HUES6 (cell line): Measurements from ENCODE around the gene ZSCAN2.
"Not testable (repeated sequence)": the region's sequence is repeated elsewhere in the genome, so short reads cannot be mapped to it uniquely, and the experiment has no call there.

Experiments
- H3K27ac ChIP-seq: 2 replicates; pipeline ENCODE4 v1.7.0; 2013; ENCODE audit warnings: low read depth, mild to moderate bottlenecking, low read length, inconsistent platforms
- H3K27me3 ChIP-seq: 2 replicates; pipeline ENCODE4 v1.6.1; 2013; ENCODE audit warnings: low read length; ENCODE audit not compliant: control insufficient read depth, insufficient read depth
- H3K36me3 ChIP-seq: 2 replicates; pipeline ENCODE4 v1.6.1; 2013; ENCODE audit warnings: low read length; ENCODE audit not compliant: control insufficient read depth, insufficient read depth
- H3K4me1 ChIP-seq: 2 replicates; pipeline ENCODE4 v1.6.1; 2013; ENCODE audit warnings: low read length; ENCODE audit not compliant: control insufficient read depth, insufficient read depth
- H3K4me3 ChIP-seq: 2 replicates; pipeline ENCODE4 v1.5.1; 2013; ENCODE audit warnings: low read depth, low read length
- H3K9ac ChIP-seq: one replicate; pipeline ENCODE4 v1.6.1; 2013; ENCODE audit warnings: mild to moderate bottlenecking, low read length
- H3K9me3 ChIP-seq: 2 replicates; pipeline ENCODE4 v1.6.1; 2013; ENCODE audit warnings: low read depth, low read length; ENCODE audit not compliant: control insufficient read depth, insufficient read depth

ZSCAN2 gene

GRCh38 chr15:84642640-84643039 lies 41.8 kb downstream of the ZSCAN2 start:
- not testable (repeated sequence) for H3K4me3 ChIP-seq, H3K27me3 ChIP-seq, H3K9me3 ChIP-seq, H3K4me1 ChIP-seq, H3K27ac ChIP-seq, H3K9ac ChIP-seq
- peaks cover 74% of the 10 kb centered on the region for H3K36me3 ChIP-seq

DNA sequence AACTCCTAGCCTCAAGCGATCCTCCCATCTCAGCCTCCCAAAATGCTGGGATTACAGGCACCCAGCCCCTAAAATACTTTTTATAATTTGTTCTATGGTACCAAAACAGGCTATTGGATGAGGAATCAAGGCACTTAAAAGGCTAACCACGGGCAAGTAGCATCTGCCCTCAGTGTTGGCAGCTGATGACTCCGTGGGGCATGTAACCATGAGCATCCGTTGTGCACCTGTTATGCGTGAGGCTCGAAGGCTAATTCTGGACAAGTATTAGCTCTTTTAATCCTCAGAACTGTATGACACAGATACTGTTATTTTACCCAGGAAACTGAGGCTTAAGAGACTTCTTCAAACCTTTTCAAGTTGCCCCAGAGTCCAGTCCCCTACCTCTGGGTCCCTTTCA lies 43.0 kb downstream of the ZSCAN2 start:
- no peak overlapping the region for H3K27ac ChIP-seq
- H3K36me3 ChIP-seq = peaks cover 86% of the 10 kb centered on the region
- no peak overlapping the region for H3K4me3 ChIP-seq
- H3K4me1 ChIP-seq = no peaks in the 10 kb centered on the region
- no peaks in the 10 kb centered on the region for H3K9me3 ChIP-seq
- no peak overlapping the region for H3K9ac ChIP-seq
- no peaks in the 10 kb centered on the region for H3K27me3 ChIP-seq

DNA sequence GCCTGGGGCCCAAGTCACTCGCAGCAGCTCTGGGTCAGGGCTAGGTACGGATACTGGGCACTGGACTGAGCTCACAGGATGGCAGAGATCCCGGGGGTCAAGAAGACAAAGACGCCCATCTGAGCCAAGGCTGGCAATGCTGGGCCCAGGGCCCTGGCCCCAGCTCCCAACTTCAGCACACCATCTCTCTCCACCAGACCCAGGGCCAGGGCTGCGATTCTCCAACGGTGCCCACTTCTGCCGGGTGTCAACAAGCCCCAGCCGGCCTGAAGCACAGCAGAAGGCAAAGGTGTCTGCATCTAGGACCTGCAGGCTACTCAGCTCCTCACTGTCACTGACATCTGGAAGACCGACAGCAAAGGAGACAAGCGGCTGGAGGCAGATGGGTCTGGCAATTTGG lies 44.7 kb downstream of the ZSCAN2 start:
- H3K27me3 ChIP-seq = no peaks in the 10 kb centered on the region
- H3K36me3 ChIP-seq = peaks cover 86% of the 10 kb centered on the region
- no peak overlapping the region for H3K27ac ChIP-seq
- no peak overlapping the region for H3K4me3 ChIP-seq
- no peaks in the 10 kb centered on the region for H3K4me1 ChIP-seq
- H3K9ac ChIP-seq = no peak overlapping the region
- no peaks in the 10 kb centered on the region for H3K9me3 ChIP-seq

GRCh38 chr15:84645997-84646396 lies 45.2 kb downstream of the ZSCAN2 start:
- Histone ChIP-seq H3K9me3 (no peaks in the 10 kb centered on the region), H3K36me3 (peaks cover 86% of the 10 kb centered on the region), H3K9ac (no peak overlapping the region), H3K27ac (no peak overlapping the region), H3K4me3 (no peak overlapping the region), H3K4me1 (no peaks in the 10 kb centered on the region), H3K27me3 (no peaks in the 10 kb centered on the region)

GRCh38 chr15:84647726-84648125 lies 46.9 kb downstream of the ZSCAN2 start:
- H3K9me3 ChIP-seq = no peaks in the 10 kb centered on the region
- H3K4me3 ChIP-seq = no peak overlapping the region
- H3K4me1 ChIP-seq = no peaks in the 10 kb centered on the region
- peaks cover 88% of the 10 kb centered on the region for H3K36me3 ChIP-seq
- H3K9ac ChIP-seq = no peak overlapping the region
- H3K27me3 ChIP-seq = no peaks in the 10 kb centered on the region
- H3K27ac ChIP-seq = no peak overlapping the region

- H3K4me3 ChIP-seq = no peak overlapping the region
- H3K36me3 ChIP-seq = peaks cover 82% of the 10 kb centered on the region
- no peaks in the 10 kb centered on the region for H3K9me3 ChIP-seq
- H3K4me1 ChIP-seq = no peaks in the 10 kb centered on the region
- H3K27ac ChIP-seq = no peak overlapping the region
- no peak overlapping the region for H3K9ac ChIP-seq
- no peaks in the 10 kb centered on the region for H3K27me3 ChIP-seq
These were observed 47.7 kb downstream of the ZSCAN2 start for GRCh38 chr15:84648539-84648938.

DNA sequence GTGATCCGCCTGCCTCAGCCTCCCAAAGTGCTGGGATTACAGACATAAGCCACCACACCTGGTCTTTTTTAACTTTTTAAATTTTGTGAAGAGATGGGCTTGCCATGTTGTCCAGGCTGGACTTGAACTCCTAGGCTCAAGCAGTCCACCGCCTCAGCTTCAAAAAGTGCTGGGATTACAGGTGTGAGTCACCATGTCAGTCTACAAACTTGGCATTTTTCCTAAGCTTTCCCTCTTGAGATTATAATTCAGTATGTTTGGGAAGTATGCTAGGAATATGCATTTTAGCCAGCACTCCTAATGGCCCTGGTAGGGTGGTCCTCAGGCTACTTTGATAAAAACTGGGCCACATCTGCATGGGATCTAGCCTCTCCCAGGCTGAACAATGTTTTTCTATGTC lies 48.9 kb downstream of the ZSCAN2 start:
- Histone ChIP-seq H3K9me3 (no peaks in the 10 kb centered on the region), H3K36me3 (peaks cover 74% of the 10 kb centered on the region), H3K9ac (no peak overlapping the region), H3K4me1 (no peaks in the 10 kb centered on the region), H3K27ac (no peak overlapping the region), H3K27me3 (no peaks in the 10 kb centered on the region), H3K4me3 (no peak overlapping the region)

DNA sequence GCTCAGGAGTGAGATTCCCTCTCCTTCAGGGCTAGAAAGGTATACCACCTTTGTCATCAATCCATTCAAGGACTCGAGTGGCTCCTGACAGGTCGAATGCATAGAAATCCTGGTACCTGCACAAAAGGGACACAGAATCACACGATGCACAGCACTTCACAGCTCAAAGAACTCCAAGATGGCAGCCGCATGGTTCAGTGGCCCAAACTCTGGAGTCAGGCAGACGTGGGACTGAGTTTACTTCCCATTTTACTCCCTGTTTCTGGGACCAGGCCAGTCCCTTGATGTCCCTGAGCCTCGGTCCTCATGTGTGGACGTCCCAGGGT lies 52.7 kb downstream of the ZSCAN2 start:
- peaks cover 37% of the 10 kb centered on the region for H3K36me3 ChIP-seq
- no peaks in the 10 kb centered on the region for H3K9me3 ChIP-seq
- H3K27ac ChIP-seq = peak overlapping the region; percentile 69; the same call in 1 of the 2 replicates
- peak overlapping the region; percentile 94 for H3K9ac ChIP-seq
- H3K4me3 ChIP-seq = peak overlapping the region; percentile 88
- peaks cover 14% of the 10 kb centered on the region for H3K27me3 ChIP-seq
- peaks cover 7% of the 10 kb centered on the region for H3K4me1 ChIP-seq

- Histone ChIP-seq H3K27me3 (peaks cover 14% of the 10 kb centered on the region), H3K27ac (peak within 1 kb of the TSS; percentile 69), H3K4me3 (peak within 1 kb of the TSS; percentile 88), H3K9ac (peak within 1 kb of the TSS; percentile 94), H3K4me1 (peaks cover 12% of the 10 kb centered on the region), H3K36me3 (peaks cover 32% of the 10 kb centered on the region), H3K9me3 (no peaks in the 10 kb centered on the region)
These were observed 53.3 kb downstream of the ZSCAN2 start, which contains the start of gene WDR73 for GRCh38 chr15:84653910-84654688. Gene WDR73, minus strand, starts transcription at chr15:84654283. Its CDS starts 9 bp downstream, at chr15:84654274.

DNA sequence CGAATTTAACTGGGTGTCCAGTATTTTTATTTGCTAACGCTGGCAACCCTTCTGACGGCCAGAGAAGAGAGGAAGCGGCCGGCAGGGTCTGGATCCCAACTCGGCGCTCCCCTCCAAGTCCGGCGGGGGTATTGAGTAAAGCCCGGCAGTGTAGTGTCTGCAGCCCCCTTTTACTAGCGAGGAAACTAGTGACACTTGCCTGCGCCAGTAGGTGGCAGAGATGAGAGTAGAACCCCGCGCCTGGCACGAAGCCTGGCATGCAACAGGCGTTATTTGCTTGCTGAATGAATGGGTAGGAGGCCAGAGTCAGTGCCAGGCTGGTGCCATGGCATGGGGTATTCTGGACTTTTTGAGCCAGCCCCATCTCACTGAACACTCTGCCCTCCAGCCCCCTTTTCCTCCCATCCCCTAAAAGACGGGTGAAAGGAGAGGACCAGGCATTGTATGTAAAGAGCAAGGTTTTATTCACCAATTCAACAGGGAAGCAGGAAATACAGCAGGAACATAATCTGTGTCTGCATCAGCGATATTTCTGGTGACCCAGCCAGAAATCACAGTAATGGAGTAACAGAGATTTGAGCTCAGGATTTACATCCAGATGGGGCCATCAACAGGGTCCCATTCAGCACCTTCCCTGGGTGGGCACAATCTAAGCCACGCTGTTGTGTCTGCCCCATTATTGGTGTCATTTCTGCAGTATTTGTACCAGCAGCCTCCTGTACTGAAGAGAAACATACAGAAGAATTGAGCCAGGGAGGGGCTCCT lies 54.1 kb downstream of the ZSCAN2 start:
- Histone ChIP-seq H3K4me3 (peak overlapping the region; percentile 88), H3K36me3 (peaks cover 27% of the 10 kb centered on the region), H3K27me3 (peaks cover 14% of the 10 kb centered on the region), H3K9ac (peak overlapping the region; percentile 94), H3K27ac (no peak overlapping the region), H3K4me1 (peaks cover 18% of the 10 kb centered on the region), H3K9me3 (no peaks in the 10 kb centered on the region)

DNA sequence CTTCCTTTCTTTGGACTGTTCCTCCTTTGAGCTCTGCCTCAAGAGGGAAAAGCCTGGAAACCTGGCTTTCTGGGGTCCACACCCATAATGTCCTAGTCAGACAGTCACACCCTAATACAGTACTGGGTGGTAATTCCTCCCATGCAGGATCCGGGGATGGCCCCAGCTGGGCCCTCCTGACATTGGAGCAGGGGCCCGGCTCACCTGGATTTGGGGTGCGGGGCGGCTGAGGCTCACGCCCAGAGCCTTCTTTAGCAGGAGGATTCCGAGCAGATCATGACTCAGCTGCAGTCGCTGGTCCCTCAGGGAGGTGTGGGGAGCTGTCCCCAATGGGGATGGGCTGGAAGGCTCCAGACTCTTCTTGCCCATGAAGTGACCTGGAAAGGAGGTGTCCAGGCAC lies 56.2 kb downstream of the ZSCAN2 start:
- Histone ChIP-seq H3K36me3 (peaks cover 10% of the 10 kb centered on the region), H3K4me1 (peaks cover 26% of the 10 kb centered on the region), H3K4me3 (0 out of 2 replicates have a peak overlapping the region, but pooled peaks have one; percentile 64), H3K27me3 (peaks cover 14% of the 10 kb centered on the region), H3K9me3 (no peaks in the 10 kb centered on the region), H3K27ac (no peak overlapping the region), H3K9ac (peak overlapping the region; percentile 66)
